GM12891 (cell line): ENCODE results near the gene CYFIP1.

Experiments used
- DNase-seq: peaks from one replicate; pipeline ENCODE4 v3.0.0; 2011; ENCODE audit warnings: low spot score; ENCODE audit not compliant: insufficient read length
- FAIRE-seq: peaks from 2 replicates; lab custom pipeline; 2011; peaks lifted over from hg19 to GRCh38; lab: Jason Lieb, UNC
- PAX5 ChIP-seq: IDR thresholded peaks from 2 replicates; pipeline ENCODE4 v1.6.1; 2011; ENCODE audit warnings: low read length, moderate library complexity, mild to moderate bottlenecking; ENCODE audit not compliant: insufficient read depth, severe bottlenecking
- POLR2A ChIP-seq: IDR thresholded peaks from 2 replicates; pipeline ENCODE4 v1.6.1; 2011; ENCODE audit warnings: low read depth, low read length, control low read depth
- POLR2AphosphoS5 ChIP-seq: IDR thresholded peaks from 2 replicates; pipeline ENCODE4 v1.6.1; 2011; ENCODE audit warnings: low read depth, low read length, control low read depth
- POU2F2 ChIP-seq: IDR thresholded peaks from 2 replicates; pipeline ENCODE4 v1.6.1; 2011; ENCODE audit warnings: low read depth, mild to moderate bottlenecking, control low read depth, low read length, moderate library complexity
- SPI1 ChIP-seq: IDR thresholded peaks from 2 replicates; pipeline ENCODE4 v1.6.1; 2011; ENCODE audit warnings: low read depth, low read length, control low read depth
- TAF1 ChIP-seq: IDR thresholded peaks from 2 replicates; pipeline ENCODE4 v1.6.1; 2011; ENCODE audit warnings: low read depth, low read length, control low read depth

CYFIP1 gene

DNA sequence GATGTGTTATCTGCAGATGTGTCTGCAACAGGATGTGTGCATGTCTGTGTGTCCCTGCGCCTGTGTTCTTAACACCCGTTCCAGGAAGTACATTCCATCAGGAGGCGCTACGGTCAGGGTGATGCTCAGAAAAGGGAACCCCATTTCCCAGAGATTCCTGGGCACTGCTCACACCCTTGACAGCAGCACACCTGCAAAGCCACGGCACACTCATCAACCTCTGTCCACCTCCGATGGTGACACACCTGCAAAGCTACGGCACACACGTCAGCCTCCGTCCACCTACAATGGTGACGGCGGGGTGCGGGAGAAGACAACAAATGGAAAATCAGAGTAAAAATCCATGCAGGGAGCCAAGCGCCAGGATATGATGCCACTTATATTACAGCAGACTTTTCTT, 86.3 kb downstream of the CYFIP1 start:
- FAIRE-seq (no peak), DNase-seq (no peak)
- TF ChIP-seq SPI1 (no peak), TAF1 (no peak), POLR2A (no peak), PAX5 (no peak), POU2F2 (no peak), POLR2AphosphoS5 (no peak)

- no peak for DNase-seq
- FAIRE-seq = no peak
- no peak for TF ChIP-seq PAX5
- no peak for TF ChIP-seq POU2F2
- TF ChIP-seq SPI1 = no peak
- no peak for TF ChIP-seq TAF1
- TF ChIP-seq POLR2AphosphoS5 = no peak
- TF ChIP-seq POLR2A = no peak
Observed at GRCh38 chr15:22893081-22893480, 87.1 kb downstream of the CYFIP1 start.

GRCh38 chr15:22892333-22892732, 87.8 kb downstream of the CYFIP1 start:
- DNase-seq (no peak), FAIRE-seq (no peak)
- TF ChIP-seq SPI1 = no peak
- no peak for TF ChIP-seq TAF1
- TF ChIP-seq POLR2AphosphoS5 = no peak
- TF ChIP-seq POU2F2 = no peak
- TF ChIP-seq PAX5 = no peak
- TF ChIP-seq POLR2A = no peak

DNA sequence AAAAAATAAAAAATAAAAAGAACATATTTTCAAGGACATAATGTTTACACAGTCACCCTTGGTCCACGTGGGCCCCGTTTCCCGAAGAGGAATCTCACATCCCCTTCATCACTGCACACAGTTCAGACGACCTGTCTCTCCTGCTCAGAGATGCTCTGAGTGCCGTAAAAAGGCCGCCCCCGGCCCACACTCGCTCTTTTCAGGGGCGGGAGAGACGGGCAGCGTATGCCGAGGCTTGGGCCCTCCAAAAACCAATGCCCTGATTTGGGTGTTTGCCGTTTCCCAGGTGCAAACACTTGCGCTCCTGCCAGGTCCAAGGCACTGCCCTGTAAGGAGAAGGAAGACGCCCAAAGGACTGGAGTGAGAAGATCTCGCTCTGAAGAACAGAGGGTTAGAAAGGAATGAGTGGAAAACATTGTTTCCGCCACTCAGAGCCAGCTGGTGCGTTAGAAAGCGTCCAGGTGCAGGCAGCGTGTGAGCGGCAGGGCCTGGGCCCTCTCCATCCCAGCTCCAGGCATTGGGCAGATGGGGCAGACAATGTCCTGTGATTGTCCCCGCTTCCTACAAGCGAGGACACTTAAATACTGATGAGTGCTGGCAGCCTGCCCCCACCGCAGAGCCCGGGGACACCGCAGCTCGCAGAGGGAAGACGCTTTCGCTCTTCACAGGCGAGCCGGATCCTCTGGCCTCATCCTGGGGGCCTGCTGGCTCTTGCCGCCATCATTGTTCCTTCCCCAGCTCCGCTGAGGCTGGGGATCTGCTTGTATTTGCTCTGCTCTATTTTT, 88.5 kb downstream of the CYFIP1 start:
- TF ChIP-seq SPI1 = no peak
- no peak for TF ChIP-seq POLR2AphosphoS5
- no peak for TF ChIP-seq POLR2A
- no peak for TF ChIP-seq PAX5
- no peak for TF ChIP-seq POU2F2
- TF ChIP-seq TAF1 = no peak
- FAIRE-seq = no peak
- DNase-seq = no peak

- no peak for FAIRE-seq
- DNase-seq = no peak
- TF ChIP-seq SPI1 (no peak), POU2F2 (no peak), POLR2A (no peak), PAX5 (no peak), TAF1 (no peak), POLR2AphosphoS5 (no peak)
Observed at GRCh38 chr15:22890296-22890695, 89.9 kb downstream of the CYFIP1 start.

GRCh38 chr15:22889146-22889818, 90.9 kb downstream of the CYFIP1 start:
- DNase-seq (no peak), FAIRE-seq (no peak)
- no peak for TF ChIP-seq SPI1
- no peak for TF ChIP-seq POLR2AphosphoS5
- no peak for TF ChIP-seq POU2F2
- TF ChIP-seq POLR2A = no peak
- no peak for TF ChIP-seq PAX5
- TF ChIP-seq TAF1 = no peak

DNA sequence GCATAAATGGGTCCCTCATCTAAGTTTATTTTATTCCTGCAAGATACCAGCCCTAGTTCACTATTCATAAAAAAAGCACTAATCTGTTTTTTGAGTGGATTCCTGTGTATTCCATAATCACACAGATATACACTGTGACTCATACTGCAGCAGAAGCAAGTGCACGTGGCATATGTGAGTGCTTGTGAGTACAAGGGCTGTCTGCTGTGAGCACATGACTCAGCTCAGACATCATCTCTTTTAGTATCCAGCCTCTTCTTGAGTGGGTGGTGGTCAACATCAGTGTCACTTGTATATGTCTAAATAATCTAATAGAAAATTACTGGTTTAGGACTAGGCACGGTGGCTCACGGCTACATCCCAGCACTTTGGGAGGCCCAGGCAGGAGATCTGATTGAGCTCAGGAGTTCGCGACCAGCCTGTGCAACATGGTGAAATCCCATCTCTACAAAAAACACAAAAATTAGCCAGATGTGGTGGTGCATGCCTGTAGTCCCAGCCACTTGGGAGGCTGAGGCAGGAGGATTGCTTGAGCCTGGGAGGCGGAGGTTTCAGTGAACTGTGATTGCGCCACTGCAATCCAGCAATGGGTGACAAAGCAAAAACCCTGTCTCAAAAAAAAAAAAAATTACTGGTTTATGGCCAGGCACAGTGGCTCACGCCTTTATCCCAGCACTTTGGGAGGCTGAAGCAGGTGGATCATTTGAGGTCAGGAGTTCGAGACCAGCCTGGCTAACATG, 91.9 kb downstream of the CYFIP1 start:
- no peak for TF ChIP-seq POLR2A
- TF ChIP-seq POLR2AphosphoS5 = no peak
- TF ChIP-seq PAX5 = no peak
- TF ChIP-seq SPI1 = no peak
- no peak for TF ChIP-seq TAF1

GRCh38 chr15:22887157-22887951, 92.8 kb downstream of the CYFIP1 start:
- DNase-seq = no peak
- TF ChIP-seq POU2F2 = no peak
- TF ChIP-seq POLR2A = no peak
- TF ChIP-seq POLR2AphosphoS5 = no peak
- TF ChIP-seq PAX5 = no peak
- no peak for TF ChIP-seq SPI1
- TF ChIP-seq TAF1 = no peak
- FAIRE-seq = no peak

More for the DNA sequence above, 91.9 kb downstream of the CYFIP1 start:
- DNase-seq = no peak
- no peak for FAIRE-seq

DNA sequence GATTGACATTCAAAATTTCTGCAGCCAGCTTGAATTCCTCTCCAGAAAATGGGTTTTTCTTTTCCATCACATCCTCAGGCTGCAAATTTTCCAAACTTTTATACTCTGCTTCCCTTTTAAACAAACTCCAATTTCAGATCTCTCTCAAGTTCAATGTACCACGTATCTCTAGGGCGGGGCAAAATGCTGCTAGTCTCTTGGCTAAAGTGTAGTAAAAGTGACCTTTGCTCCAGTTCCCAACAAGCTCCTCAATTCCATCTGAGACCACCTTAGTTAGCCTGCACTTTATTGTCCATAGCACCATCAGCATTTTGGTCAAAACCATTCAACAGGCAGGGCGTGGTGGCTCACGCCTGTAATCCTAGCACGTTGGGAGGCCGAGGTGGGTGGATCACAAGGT, 95.0 kb downstream of the CYFIP1 start:
- FAIRE-seq (no peak), DNase-seq (no peak)
- TF ChIP-seq POLR2AphosphoS5 (no peak), PAX5 (no peak), TAF1 (no peak), POLR2A (no peak), POU2F2 (no peak), SPI1 (no peak)
